Activated CD4-positive, alpha-beta T cell treated with anti-CD3 and anti-CD28 coated beads for 1 hour (primary cell): ENCODE data around the gene NT5C2.
"Not testable (repeated sequence)": the region's sequence is repeated elsewhere in the genome, so short reads cannot be mapped to it uniquely, and the experiment has no call there.

Experiments used
- DNase-seq: peaks from one replicate; pipeline ENCODE4 v3.0.0-alpha.2; 2020

NT5C2 gene

DNA sequence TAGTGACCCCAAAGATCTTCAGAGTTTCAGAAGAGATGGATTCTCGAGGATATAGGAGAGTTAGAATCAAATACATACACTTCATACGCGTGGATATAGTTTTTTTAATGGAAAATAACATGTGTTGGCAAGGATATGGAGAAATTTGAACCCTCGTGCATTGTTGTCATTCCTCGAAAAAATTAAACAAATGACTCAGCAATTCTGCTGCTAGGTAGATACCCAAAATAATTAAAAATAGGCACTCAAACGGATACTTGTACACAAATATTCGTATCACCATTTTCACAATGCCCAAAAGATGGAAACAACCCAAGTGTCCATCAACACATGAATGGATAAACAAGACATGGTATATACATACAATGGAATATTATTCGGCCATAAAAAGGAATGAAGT lies 5.6 kb upstream of the NT5C2 start:
- DNase-seq = no peak

DNA sequence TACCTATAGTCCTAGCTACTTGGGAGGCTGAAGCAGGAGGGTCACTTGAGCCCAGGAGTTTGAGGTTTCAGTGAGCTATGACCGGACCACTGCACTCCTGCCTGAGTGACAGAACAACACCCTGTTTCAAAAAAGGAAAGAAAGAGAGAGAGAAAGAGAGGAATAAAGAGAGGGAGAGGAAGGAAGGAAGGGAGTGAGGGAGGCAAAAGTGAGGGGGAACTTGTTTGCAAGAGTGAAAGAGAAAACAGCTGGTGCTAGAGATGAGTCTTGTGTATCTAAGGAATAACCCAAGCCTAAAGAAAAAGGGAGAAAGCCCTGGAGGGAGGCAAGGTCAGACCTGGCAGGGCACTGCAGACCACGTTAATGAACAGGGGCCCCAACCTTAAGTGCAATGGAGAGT lies 4.8 kb upstream of the NT5C2 start:
- DNase-seq = no peak

DNA sequence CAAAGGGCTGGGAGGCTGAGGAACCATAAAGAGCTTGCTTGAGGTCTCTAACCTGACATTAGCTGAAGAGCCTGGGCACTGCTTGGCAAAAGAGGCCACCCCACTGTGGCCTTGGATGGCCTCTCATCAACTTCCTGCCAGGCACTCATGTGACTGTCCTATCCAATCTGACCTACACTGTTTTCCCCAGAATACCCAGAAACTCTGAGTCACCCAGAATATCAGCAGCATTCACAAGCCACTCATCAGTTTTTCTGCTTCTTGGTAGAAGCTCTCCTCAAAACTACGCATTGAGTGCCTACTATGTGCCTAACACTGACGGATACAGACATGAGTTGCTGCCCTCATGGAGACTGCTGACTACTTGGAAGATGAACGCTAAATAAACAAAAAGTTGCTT lies 4.1 kb upstream of the NT5C2 start:
- no peak for DNase-seq

DNA sequence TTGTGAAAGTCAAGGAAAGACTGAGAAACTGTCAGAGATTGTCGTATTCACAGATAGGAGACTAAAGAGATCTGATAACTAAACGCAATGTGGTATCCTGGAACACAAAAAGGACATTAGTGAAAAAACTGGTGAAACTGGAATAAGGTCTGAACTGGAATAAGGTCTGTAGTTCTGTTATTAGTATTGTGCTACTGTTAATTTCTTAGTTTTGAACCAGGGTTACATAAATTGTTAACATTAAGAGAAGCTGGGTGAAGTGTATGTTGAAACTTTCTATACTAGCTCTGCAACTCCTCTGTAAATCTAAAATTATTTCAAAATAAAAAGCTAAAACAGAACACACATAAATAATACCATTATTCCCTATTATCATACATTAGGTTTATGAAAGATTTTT lies 3.4 kb upstream of the NT5C2 start:
- no peak for DNase-seq

DNA sequence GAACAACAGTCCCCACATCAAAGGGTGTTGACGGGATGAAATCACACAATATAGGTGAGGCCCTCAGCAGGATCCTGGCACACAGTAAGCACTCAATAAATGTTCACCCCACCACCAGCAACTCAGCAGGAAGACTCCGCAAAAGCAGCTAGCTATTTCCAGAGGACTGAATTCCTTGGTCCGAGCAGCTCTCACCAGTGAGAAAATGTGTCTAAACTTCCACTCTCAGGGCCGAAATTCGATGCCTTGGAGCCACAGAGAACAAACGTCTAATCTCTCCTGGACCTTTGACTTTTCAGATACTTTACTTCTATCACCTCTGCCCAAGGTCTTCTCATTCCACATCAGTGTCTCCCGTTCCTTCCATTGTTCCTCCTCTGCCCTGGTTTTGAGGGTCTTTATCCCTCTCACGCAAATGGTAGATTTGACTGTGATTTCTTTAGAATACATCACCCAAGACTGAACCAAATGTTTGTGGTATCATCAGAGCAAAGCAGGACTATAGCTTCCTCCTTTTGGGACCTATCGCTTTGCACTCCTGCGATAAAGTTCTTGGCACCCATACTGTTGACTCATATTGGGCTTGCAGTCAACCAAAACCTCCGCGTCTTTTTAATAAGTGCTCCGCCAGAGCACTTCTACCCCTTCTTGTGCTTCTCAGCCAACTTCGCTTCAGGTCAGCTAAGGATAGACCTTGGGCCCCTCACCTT lies 903 bp upstream of the NT5C2 start:
- no peak for DNase-seq

DNA sequence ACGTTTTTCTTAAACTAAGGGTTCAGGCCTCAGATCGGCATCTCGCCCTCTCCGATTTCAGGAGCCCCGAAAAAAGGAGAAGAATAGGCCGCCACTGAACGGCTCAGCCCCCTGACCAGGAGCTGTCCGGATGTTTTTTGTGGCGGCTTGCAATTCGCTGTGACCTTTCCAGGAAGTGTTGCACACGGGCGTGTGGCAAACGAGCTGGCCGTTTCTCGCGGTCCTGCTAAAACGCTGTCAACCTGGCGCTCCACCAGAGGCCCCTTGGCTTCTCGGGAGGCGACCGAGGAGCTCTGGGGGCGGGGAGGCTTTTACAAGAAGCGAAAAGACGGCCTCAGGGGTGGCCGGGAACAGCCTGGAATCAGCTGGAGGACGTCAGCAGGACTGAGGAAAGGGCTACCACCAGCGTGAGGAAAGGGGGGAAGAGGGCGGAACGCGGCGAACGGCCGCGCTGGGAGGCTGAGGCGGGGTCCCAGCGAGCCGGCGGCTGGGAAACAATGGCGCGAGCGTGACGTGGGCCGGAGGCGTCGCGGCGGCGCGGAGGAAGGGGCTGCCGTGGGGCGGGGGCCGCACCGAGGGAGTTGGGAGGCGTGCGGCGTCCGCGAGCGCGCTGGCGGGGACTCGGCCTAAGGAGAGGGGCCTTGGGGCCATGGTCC lies 493 bp downstream of the NT5C2 start:
- peak; percentile 28 for DNase-seq

DNA sequence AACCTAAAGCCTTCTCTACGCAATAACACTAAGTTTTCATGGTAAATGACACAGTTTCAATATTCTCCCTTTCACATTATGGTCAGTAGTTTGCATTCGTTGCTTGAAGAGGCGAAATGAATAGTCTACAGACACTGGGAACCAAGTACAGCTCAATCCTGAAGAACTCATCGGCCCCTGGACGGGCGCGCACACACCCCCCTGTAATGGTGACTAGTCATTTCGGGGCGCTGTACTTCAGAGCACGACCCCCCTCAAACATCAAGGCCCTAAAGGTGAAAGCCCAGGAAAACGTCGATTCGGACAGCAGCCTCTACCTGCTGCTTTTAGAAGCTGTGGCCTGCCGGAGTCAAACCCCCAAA lies 1.0 kb downstream of the NT5C2 start:
- no peak for DNase-seq

DNA sequence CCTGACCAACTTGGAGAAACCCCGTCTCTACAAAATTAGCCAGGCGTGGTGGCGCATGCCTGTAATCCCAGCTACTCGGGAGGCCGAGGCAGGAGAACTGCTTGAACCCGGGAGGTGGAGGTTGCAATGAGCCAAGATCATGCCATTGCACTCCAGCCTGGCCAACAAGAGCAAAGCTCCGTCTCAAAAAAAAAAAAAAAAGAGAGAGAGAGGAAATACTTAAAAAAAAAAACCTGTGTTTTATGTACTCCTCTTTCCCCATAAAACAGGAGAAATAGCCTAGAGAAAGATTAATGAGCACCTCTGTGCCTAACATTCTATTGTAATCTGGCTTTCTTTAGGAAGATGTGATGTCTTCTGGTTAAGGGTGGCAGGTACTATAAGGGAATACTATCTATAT lies 1.9 kb downstream of the NT5C2 start:
- not testable (repeated sequence) for DNase-seq

DNA sequence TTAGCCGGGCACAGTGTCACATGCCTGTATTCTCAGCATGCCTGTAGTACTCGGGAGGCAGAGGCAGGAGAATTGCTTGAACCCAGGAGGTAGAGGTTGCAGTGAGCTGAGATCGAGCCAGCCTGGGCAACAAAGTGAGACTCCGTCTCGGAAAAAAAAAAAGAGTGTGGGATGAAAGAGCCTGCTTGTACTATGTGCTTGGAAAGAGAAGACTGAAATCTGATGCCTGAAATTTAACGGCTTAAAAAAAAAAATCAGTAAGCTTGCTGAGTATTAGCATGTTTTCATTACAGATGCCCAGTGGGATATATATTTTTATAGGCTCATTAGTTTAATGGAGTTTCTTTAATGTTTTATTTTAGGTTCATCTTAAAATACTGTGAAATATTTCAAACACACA lies 4.2 kb downstream of the NT5C2 start:
- DNase-seq = no peak

DNA sequence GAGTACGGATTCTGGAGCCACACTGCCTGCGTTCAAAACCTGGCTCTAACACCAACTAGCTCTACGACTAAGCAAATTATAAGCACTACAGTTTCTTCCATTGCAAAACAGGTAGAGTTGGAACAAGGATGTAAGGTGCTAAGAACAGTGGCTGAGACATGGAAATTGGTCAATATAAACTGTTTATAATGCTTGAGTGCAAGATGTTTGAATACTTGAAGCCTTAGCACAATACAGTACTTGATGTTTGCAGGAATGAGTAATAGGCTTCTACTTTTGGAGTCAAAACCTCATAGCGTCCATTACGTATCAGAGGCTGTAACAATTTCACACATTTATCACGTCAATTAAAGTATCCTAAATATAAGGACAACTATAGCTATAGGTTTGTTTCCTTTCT lies 6.9 kb downstream of the NT5C2 start:
- DNase-seq = no peak

DNA sequence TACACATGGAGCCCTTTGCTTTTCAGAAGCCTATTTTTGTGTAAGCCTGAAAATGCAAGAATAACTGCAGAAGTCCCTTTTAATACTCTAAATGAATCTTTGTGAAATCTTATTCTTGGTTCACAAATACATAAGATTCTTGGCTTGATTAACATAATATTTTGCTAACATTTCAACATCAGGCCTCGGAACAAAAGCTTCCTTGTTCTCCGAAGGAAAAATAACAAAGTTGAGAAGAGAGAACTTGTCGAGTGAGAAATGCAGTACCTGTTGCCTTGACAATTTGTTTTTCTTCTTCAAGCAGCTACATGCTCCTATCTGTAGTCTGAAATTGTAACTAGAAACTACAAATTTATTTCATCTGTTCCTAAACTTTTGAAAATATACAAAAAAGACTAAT lies 8.5 kb downstream of the NT5C2 start:
- no peak for DNase-seq

DNA sequence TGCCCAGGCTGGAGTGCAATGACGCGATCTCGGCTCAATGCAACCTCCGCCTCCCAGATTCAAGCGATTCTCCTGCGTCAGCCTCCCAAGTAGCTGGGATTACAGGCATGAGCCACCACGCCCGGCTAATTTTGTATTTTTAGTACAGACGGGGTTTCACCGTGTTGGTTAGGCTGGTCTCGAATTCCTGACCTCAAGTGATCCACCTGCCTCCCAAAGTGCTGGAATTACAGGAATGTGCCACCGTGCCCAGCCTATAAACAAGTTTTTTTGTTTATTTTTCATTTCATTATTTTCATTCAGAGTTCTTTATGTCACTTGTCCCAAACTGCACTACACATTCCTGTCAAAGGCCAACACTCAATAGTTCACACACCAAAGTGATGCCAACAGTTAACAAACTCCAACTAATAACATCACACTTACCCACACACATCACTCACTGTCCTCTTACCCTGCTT lies 9.1 kb downstream of the NT5C2 start:
- not testable (repeated sequence) for DNase-seq

DNA sequence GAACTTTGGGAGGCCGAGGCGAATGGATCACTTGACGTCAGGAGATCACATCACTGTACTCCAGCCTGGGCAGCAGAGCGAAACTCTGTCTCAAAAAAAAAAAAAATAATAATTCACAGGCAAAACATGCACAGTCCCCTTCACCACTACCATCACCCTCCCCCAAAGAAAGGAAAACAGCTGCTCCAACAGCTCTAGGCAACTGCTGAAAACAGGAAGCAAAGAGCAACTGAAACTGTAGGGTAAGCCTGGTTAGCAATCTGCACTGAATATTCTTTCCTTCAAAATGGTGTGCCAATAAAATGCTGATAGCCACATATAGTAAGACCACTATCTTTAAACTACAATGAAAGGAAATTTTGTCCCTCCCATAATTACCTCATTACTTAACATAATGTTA lies 11.8 kb downstream of the NT5C2 start:
- DNase-seq = no peak

DNA sequence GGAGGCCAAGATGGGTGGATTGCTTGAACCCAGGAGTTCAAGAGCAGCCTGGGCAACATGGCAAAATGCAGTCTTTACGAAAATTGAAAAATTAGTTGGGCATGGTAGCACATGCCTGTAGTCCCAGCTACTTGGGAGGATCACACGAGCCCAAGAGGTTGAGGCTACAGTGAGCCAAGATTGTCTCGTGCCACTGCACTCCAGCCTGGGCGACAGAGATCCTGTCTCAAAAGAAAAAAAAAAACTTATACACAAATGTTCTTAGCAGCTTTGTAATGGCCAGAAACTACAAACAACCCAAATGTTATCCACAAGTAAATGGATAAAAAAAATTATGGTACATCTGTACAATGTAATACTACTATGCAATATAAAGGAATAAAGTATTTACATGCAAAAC lies 12.6 kb downstream of the NT5C2 start:
- no peak for DNase-seq

DNA sequence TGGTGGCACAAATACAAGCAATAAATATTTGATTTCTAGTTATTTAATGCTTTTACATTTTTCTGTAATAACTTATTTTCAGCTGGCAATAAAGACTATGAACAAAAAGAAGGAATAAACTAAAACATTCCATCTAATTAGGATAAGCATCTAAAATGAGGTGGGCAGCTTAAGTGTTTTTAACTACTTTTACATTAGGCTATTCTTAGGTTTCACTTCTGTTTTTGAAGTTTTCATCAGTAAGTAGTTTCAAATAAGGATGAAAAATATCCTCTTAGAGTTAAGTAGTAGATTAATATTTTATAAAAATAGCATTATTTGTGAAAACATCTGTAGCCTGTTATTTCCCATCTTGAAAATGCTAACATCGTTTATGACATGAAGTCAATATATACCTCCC lies 15.9 kb downstream of the NT5C2 start:
- DNase-seq = no peak

DNA sequence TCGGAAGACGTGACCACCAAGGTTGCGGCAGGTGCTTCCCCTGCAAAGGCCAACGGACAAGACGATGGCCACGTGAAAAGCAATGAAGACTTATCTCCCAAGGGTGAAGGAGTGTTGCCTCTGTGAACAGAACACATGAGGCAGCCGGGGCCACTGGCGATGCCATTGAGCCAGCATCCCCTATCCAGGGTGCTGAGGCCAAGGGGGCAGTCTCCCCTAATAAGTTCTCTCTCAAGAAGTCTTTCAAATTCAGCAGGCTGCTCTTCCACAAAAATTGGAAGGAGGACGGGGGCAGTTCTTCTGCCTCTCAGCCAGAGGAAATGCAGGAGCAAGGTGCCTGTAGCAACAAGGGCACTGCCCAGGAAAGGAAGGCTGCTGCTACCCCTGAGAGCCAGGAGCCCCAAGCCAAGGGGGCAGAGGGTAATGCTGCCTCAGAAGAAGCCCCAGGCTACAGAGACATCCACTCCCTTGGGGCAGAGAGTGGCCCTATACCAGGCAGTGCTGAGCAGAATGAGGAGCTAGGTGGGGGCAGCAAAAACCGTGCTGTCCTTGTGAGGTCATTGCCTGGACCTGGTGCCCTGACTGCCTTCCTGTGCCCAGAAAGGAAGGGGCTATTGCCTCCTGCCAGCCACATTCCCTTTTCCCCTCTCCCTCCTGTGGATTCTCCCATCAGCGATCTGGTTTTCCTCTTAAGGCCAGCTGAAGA lies 17.3 kb downstream of the NT5C2 start:
- no peak for DNase-seq

DNA sequence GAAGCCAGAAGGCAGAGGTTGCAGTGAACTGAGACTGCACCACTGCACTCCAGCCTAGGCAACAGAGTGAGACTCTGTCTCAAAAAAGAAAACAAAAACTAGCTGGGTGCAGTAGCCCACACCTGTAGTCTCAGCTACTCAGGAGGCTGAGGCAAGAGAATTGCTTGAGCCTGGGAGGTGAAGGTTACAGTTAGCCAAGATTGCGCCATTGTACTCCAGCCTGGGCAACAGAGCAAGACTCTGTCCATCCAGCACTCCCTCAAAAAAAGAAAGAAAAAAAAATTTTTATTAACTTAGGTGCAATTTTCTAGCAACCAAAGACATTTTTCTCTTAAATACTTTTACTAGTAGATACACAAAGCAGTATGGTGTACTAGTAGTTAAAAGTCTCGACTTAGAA lies 18.7 kb downstream of the NT5C2 start:
- DNase-seq = not testable (repeated sequence)

DNA sequence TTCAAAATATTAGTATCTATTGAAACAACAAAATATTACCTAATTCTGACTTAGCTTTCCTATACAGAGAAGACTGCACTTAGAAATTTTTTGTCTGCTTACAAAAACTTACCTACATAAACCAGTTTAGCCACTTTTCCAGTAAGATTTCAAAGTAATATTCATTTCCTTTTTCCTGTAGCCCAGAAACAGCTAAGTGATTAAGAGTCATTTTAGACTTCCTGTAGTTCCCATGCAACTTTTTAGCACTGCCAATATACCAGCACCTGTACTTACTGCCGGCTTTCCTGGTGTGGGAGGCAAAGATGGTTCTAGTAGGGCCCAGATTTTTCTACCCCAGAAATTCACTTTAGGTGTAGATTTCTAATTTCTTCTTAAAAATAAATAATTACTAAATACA lies 21.8 kb downstream of the NT5C2 start:
- no peak for DNase-seq

DNA sequence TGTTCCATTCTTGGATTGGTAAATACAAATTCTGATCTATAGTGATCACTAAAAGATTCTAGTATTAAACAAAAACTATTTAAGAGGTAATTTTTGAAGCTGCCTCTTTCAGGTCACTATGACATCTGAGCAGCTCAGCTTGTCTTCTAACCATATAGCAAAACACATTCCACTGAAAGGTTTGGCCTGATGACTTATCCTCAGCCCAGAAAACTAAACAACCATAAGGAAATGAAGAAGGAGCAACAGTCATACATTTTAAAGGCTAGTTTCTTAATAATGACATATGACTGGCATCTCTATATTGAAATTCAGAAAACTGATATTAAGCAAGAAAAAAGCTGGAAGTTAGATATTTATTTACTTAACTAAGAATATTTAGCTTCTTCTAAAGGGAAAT lies 24.6 kb downstream of the NT5C2 start:
- no peak for DNase-seq

DNA sequence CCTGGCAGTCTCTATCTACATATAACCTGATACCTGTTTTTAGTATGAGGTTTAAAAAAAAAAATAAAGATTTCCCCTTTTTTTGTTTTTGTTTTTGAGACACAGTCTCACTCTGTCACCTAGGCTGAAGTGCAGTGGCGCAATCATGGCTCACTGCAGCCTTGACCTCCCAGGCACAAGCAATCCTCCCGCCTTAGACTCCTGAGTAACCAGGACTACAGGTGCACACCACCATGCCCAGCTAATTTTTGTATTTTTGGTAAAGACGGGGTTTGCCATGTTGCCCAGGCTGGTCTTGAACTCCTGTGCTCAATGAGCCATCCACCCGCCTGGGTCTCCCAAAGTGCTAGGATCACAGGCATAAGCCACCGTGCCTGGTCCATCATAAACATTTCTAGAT lies 25.5 kb downstream of the NT5C2 start:
- not testable (repeated sequence) for DNase-seq

DNA sequence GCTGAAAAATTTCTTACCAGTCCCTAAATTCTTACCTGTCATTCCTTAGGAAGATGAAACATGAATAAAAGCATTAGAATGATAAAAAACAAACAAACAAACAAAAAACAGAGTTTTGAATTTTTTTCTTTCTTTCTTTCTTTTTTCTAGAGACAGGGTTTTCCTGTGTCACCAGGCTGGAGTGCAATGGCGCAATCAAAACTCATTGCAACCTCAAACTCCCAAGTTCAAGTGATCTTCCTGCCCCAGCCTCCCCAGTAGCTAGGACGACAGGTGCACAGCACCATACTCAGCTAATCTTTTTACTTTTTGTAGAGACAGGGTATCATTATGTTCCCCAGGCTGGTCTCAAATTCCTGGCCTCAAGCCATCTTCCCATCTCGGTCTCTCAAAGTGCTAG lies 26.5 kb downstream of the NT5C2 start:
- no peak for DNase-seq

DNA sequence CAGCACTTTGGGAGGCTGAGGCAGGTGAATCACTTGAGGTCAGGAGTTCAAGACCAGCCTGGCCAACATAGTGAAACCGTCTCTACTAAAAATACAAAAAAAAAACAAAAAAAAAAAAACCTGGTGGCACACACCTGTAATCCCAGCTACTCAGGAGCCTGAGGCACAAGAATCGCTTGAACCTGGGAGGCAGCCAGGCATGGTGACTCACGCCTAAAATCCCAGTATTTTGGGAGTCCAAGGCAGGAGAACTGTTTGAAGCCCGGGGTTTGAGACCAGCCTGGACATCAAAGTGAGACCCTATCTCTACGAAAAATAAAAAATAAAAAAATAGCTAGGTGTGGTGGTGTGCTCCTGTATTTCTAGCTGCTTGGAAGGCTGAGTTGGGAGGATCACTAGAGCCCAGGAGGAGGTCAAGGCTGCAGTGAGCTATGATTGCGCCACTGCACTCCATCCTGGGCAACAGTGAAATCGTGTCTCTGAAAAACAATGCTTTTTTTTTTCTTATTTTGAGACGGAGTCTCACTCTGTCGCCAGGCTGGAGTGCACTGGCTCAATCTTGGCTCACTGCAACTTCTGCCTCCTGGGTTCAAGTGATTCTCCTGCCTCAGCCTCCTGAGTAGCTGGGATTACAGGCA lies 29.2 kb downstream of the NT5C2 start:
- DNase-seq = not testable (repeated sequence)

DNA sequence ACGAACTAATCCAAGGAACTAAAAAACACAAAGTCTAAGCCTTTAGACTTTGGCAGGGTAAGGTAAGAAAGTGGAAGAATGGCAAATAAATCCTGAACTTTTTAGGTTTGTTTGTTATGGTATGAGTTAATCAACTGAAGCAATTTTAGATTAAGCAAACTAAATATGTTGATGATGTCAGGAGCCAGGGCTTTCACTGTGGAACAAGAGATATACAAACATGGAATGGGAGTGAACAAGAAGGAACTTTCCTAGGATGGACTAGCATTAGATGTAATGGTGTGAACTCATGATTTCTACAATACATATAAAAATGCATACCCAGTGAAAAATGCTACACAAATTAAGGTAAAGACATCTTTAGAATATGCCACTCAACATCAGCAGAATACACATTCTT lies 35.8 kb downstream of the NT5C2 start:
- no peak for DNase-seq
